NCI-H2107 treated with DMSO at 0.1 percent for 48 hours (cell line): Measurements from ENCODE around the gene DNAJA4.

Experiments
- DNase-seq: peaks from one replicate; lab custom pipeline; 2025; ENCODE audit not compliant: unreplicated experiment; lab: John Stamatoyannopoulos, UW

The DNAJA4 gene

DNA sequence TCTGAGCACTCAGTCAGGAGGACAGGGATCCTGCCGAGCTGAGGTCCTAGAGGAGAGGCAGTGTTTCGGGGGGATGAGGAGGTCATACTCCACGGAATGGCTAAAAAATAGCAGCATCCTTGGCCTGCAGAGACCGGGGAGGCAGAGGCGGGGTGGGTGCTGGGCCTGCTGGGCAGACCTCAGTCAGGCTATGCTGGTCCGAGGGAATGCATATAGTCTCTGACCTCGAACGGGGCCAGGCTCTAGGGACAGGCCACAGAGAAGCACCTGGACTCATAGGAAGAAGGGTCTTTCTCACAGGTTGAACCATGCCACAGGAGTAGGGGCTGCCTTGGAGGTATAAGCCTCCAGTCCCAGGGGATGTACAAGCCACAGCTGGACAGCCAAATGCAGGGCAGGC lies 49.0 kb downstream of the DNAJA4 start:
- DNase-seq: no peak

DNA sequence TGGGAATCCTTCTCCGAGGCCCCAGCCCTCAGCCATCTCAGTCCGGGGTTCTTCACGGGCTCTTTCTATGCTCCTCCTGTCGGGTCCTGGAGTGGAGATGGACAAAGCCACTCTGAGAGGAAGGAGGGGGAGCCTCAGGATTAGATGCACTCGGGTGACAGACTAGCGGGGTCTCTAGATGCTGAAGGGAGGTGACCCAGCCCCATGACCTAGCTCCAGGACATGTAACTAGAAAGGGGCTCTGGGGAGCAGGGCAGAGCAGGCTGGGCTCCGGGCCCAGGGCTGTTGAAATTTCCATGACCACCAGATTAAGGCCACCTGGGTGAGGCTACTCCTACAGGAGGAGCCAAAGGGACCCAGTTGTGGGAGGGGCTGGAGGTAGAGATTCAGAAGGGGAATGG lies 49.8 kb downstream of the DNAJA4 start:
- DNase-seq: no peak

DNA sequence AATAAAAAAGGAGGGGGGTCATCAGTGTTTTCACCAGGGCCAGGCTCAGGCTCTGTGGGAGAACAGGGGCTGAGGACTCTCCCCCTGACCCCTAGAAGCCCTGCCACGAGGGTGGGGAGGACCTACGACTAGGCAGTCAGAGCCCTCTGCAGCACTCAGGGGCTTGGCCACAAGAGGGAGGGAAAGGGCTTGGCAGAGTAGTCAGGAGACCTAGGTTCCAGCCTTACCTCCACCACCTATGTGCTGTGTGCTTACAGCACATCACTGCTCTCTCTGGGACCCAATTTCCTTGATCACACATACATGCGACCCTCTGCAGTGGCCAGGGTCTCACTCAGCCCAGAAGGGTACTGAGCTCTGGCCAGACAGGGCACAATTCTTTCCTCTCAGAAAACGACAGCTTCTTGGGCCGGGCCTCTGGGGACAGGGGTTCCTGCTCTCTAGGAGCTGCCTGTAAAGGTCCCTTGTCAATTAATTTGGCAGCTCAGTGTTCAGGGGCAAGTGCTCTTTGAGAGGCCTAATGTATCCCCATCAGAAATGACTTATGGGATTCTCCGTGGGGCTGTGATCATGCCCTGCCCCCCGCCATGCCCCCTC lies 51.4 kb downstream of the DNAJA4 start:
- DNase-seq: no peak

DNA sequence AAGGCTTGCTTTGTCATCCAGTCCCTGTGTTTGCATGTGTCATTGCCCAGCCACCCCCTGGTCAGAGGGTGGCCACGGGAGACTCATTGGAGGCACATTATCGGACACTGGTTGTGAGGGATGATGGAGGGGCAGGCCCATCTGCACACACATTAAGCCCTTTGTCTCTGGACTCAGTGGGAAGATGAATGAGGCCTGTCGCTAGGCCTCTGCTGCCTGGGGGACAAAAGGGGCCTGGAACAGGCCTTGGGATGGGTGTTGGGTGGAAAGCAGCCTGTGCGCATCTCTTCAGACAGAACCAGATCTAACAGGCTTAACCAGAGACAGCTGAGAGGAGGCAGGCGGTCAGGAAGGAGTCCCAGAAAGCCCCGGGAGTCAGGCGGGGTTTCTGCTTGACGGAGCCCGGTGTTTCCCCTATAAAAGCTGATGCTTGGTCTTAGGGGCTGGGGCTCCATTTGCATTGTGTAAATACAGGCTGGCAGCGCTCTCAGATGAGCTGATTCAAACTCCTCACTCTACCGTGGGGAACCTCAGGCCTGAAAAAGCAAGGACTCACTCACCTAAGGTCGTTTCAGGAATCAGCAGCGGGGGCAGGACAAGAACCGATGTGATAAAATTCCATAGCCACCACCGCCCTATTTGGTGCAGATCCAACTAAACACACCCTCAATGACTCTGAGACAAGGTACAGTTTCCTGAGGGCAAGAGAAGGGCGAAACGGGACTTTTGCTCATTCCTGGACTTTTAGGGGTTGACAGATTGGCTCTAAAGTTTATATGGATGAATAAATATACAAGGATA lies 52.1 kb downstream of the DNAJA4 start:
- DNase-seq: peak; percentile 9

DNA sequence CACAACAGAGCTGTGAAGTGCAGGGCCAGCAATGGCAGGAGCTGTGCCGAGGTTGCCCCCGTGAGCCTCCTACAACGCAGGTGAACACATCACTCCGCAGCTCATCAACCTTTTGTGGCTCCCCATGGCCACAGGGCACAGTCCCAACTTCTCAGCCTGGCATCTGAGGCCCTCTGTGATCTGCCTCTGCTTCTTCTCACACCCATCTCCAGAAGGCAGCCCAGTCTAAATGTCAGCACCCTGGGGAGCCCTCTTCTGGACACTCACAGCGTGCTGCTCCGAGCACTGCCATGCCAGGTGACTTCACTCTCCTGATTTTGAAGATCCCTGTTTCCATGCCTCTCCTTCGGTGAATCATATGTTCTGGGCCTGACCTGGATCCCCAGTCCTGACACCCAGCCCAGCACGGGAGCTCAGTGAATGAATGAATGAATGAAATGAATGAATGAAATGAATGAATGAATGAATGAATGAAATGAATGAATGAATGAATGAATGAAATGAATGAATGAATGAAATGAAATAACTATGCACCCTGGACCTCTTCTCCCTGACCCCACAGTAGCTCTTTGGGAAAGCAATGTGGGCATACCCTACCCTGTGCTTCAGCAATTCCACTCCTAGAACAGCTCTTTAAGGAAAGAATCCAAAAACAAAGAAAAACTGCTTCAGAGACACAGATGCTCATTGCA lies 52.9 kb downstream of the DNAJA4 start:
- no peak for DNase-seq

DNA sequence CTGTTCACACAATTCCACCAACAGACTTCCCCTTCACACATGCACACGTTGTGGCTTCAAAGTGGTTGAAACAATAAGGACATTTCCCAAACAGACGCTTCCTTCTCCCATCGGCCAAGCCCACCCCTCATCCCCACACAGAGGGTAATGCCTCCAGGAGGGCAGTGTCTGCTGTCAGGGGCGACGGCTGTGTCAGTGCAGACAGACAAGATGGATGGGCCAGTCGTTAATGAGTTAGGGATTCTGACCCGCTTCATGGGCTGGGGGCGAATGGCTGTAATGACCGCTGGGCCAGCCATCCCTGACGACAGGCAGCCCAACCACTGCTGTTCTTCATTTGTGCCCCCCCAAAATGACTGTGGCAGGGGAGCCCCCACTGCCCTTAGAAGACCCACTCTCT lies 55.2 kb downstream of the DNAJA4 start:
- DNase-seq: no peak

DNA sequence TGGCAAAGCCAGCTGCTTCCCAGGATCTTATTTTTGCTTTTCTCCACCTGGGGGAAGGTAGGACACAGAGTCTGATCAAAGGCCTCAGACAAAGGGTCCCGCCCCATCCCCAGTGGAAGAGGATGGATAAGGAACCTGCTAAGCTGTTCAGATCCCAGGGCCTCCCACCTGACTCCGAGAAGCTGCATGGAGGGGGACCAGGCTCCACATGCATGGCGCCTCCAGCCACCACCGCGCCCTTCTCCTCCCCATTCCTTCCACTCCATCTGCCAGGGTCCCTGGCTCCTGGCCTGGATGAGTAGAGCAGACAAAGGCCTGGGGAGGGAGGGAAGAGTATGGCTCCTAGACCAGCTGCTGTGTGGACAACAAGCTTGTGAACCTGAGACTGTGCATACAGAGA lies 55.8 kb downstream of the DNAJA4 start:
- no peak for DNase-seq

DNA sequence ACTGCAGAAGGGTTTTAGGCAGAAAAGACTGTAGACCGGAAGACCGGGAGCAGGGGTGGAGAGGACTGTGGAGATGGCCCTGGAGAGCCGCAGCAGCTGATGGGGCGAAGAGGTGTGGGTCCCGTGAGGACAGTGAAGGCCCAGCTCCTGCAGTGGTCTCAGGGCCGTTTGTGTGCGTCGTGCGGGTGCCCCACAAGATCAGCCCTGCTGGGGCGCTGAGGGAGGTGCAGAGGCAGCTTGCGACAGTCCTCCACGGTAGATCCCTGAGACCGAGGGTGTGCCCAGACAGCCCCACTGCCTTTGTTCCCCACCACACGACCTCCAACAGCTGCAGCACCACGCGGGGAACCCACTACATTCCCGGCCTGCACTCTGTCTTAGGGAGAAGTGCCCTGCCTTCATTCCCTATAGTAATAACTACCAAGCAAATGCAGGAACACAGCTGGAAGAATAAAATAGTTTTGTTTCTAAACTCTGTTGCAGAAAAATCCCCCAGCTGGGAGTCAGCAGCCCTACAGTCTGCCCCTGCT lies 56.7 kb downstream of the DNAJA4 start:
- no peak for DNase-seq

DNA sequence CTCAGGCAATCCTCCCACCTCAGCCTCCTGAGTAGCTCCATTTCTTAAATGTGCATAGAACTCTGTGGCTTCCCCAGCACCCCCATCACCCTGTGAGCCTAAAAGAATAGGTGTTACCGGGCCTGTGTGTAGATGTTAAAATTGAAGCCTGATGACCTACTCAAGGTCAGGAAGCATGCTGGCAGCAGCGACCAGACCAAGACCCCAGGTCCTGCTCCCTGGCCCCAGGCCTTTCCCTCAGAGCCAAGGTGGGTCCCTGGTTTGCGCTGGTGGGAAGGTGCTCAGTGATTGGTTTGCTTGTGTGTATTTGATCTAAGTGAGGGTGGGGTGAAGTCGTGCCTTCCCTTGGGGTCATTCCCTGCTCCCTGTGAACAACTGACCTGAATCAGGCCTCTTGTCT lies 57.4 kb downstream of the DNAJA4 start:
- DNase-seq: no peak

DNA sequence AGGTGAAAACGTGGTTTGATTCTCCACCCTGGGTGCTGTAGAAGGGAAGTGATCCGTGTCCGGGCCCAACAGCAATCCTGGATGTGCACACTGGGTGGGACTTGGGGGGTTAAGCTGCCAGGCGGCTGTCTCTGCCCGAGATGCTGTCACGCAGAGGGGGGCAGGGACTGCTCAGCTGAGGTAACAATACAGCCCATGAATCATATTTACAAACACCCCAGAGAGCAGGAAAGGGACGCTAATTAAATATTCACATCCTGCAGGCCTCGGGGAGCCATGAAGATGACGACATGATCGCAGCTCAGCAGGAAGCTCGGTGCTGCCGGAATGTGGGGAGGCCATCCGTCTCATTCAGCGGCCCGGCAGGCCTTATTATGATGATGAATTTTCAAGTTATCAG lies 57.9 kb downstream of the DNAJA4 start:
- peak; percentile 53 for DNase-seq

DNA sequence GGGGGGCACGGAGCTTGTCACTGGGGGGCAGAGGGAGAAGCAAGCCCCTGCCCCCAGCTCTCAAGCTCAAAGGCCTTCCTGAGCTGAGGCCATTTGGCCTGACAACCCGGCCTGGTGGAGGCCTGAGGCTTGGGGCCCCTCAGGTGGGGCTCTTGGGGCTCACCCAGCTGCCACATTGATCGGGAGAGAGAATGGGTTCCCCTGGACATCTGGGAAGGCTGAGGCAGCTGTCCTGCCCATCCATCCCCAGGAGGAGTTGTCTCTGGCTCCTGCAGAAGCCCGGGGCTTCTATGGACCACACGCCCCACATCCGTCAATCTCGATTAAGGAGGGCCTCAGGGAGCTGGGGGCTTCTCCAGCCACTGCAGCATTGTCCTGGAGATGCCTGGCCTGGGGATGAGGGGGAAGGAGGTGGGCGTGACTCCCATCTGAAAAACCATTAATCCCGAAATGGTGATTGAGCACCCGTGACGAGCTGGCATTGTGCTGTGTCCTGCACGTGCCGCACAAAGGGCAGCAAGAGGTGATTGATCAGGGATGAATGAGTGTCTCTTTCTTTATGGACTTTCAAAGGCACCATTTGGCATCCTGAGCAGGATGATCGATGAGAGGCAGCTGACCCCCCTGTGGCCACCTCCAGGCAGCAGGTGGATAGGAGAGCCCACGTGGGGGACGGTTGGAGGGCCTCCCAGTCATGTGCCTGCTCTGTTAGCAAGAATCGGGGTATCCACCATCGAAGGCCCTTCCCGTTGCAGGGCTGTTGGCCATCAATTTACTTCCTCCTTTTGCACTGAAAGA lies 58.6 kb downstream of the DNAJA4 start:
- no peak for DNase-seq

DNA sequence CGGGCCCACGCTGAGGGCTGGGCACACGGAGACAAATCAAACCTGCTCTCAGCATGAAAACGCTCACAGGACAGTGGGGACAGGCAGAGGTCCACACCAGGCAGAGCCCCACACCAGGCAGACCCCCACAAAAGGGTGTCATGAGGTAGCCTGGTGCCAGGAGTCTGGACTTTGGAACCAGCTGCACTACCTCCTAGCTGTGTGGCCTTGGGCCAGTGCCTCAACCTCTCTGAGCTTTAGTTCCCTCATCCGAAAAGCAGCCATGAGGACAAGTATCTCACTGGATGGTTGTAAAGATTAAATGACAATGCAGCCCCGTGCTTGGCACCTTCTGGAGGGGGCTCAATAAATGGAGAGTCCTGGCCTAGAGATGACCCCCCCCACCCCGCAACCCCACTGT lies 59.3 kb downstream of the DNAJA4 start:
- DNase-seq: no peak

DNA sequence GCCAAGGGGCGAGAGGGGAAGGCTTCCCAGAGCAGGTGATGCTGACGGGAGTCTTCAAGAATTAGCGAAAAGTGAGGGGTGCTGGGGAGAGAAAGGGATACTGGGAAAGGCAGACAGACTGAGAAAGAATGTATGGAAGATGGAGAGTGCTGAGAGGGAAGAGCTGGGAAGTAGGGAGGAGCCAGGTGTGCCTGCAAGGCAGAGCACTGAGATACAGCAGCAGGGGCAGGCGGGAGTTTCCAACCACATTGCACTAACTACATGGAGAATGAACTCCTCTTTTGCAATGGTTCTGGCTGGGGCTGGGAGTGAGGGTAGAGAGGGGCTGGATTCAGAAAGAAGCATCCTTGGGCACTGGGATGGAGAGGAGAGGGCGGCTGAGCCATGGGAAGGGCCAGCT lies 59.8 kb downstream of the DNAJA4 start:
- DNase-seq: no peak

DNA sequence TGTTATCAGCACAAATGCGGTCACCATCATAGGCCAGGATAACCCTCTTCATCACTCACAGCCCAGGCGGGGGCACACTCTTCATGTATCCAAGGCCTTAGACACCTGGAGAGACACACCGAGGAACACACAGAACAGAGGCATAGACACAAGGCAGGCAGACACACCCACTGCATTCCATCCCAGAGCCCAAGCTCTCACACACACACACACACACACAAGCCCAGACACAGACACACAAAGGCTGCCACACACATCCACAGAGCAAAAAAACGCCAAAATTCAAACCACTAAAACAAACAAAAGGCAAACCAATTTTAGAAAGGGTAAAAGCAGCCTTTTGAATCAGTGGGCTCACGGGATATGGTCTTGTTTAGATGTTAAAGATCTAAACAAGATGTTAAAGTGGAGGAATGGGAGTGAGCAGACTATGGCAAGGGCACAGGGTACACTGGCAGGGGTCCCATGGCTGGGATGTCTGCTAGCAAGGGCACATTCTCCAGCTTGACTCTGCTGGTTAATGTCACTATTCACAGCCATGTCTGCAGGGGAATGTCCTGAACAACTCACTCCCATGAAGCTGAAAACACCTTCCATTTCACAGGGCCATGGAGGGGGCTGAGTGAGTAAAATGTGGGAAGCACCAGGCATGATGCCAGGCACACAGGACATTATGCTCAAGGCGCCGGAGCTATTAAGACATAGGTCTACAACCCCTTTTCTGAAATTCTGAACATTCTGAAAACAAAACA lies 60.9 kb downstream of the DNAJA4 start:
- DNase-seq: no peak

DNA sequence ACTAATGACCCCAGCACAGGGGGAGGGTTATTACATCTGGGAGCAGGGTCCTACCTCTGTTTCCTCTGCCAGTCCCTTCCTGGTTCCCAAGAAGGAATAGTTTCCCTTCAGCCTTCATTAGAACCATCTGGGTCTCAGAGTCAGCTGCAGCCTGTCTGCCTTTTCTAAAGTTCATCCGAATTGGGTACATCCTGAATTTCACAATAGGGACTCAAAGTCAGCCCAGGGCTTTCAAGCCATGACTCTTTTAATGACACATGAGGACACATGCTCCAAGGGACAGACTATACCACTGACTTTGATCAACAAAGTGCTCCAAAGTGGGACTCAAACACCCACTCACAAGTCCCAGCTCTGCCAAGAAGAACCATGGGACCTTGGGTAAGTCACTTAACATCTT lies 63.1 kb downstream of the DNAJA4 start:
- DNase-seq: no peak

DNA sequence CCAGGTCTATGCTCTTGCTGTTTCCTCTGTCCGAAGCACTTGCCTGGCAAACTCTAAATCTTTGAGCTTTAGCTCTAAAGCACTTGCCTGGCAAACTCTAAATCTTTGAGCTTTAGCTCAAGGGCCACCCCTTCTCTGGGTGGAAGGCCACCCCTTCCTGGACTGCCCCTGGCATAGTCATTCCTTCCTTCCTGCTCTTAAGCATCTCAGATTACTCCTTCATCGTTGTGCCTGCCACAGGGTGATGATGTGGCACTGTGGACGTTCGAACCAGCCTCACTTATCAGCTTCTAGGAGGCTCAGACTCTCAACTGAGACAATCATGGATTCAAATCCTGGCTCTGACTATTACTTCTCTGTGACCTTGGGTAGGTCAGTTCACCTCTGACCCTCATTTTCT lies 65.3 kb downstream of the DNAJA4 start:
- DNase-seq: no peak
